Suppressor macrophage treated with lipopolysaccharide for 1 hour (primary cell): ENCODE data around the gene CACNA2D3.

Experiments
- DNase-seq, 3 donors: peaks; one replicate each; pipeline ENCODE4 v3.0.0-alpha.2; 2020 to 2022

CACNA2D3 gene

GRCh38 chr3:54506603-54507002 is 384.3 kb downstream of the CACNA2D3 start:
- DNase-seq = no peak

DNA sequence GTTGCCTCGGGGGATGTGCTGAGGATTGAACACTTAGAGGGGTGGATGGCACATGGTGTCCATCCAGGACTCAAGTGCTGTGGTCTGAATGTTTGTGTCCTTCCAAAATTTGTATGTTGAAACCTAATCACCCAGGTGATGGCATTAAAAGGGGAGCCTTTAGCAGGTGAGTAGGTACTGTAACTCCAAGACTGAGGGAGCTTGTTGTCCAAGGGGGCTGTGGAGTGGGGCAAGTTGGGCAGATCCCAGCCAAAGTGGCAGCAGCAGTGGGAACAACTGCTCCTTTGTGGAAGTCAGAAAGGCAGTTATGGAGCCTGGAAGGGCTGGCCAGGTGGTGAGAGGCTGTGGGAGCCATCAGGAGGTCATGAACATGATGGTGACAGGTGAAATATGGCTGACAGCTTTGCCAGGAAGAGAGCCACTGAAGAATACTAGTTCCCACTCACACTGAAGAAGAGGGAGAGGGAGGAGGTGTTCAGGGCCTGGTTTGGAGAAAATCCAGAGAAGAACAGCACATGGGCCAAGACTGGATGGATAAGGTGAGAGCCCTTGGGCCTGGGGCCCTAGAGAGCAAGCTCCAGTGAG is 385.6 kb downstream of the CACNA2D3 start:
- DNase-seq = no peak

DNA sequence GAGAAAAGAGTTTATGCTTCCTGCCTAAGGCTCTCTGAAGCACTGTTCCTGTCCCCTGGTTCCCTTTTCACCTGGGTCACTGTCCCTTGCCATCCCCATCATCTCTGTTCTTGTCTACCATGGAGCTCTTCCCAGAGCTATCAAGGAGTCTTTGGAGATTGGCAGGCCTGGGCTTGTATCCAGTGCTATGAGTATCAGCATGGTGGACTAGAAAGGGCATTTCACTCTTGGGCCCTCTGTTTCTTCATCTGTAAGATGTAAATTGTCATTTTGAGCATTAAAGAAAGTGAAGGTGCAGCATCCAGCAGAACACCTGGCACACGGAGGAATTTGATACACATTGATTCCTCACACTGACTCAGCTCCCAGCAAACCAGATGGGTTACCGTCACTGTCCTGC is 388.2 kb downstream of the CACNA2D3 start:
- no peak for DNase-seq

GRCh38 chr3:54511766-54512365 is 389.5 kb downstream of the CACNA2D3 start:
- no peak for DNase-seq

GRCh38 chr3:54514006-54514405 is 391.7 kb downstream of the CACNA2D3 start:
- no peak for DNase-seq

- DNase-seq = no peak
These were observed 392.1 kb downstream of the CACNA2D3 start for GRCh38 chr3:54514416-54514815.

GRCh38 chr3:54515441-54516213 is 393.3 kb downstream of the CACNA2D3 start:
- DNase-seq = no peak

GRCh38 chr3:54517424-54517823 is 395.1 kb downstream of the CACNA2D3 start:
- no peak for DNase-seq

- no peak for DNase-seq
These were observed 395.8 kb downstream of the CACNA2D3 start for GRCh38 chr3:54518011-54518675.

- DNase-seq = no peak
These were observed 397.1 kb downstream of the CACNA2D3 start for GRCh38 chr3:54519493-54519892.

- no peak for DNase-seq
These were observed 397.7 kb downstream of the CACNA2D3 start for GRCh38 chr3:54520060-54520459.

GRCh38 chr3:54527521-54527920 is 405.2 kb downstream of the CACNA2D3 start:
- DNase-seq = no peak

GRCh38 chr3:54527953-54528352 is 405.6 kb downstream of the CACNA2D3 start:
- DNase-seq = no peak

DNA sequence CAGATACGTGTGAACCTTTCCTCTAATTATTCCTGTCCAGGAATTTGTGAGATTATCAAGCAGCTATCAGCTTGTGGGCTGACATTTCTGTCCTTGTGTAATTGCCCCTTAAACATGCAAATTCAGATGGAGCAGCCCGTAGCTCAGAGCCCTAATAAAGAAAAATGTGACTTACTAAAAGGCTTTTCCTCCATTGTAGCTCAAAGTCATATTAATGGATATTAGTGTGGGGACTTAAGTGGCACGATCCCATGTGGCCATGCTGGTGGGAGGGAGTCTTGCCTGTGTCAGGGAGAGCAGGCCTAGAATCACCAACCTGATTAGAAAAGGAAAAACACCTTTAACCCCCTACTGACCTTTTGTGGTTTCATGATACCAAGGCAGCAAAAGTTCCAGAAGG is 406.3 kb downstream of the CACNA2D3 start:
- DNase-seq = no peak

- no peak for DNase-seq
These were observed 407.7 kb downstream of the CACNA2D3 start for GRCh38 chr3:54530091-54530490.

DNA sequence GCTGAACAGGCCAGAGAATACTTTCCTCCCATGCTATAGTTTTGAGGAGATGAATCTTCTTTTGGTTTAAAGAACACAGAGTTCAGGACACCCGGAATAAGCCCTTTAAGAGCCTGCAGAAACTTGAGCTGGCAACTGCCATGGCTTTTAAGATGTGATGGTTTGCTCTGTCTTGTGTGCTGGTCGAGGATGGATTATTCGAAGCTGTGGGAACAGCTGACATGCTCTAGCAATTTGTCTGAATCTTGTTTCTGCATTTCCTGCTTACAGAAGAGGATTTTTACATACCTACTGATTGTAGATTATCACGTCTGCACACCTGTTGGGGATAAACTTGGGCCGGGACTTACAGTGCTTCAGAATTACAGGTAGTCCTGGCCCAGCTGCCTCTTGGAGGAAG is 408.6 kb downstream of the CACNA2D3 start:
- DNase-seq = no peak

GRCh38 chr3:54531741-54532140 is 409.4 kb downstream of the CACNA2D3 start:
- DNase-seq = no peak

GRCh38 chr3:54533856-54534255 is 411.5 kb downstream of the CACNA2D3 start:
- DNase-seq = no peak

- no peak for DNase-seq
These were observed 413.3 kb downstream of the CACNA2D3 start for GRCh38 chr3:54535619-54536018.

DNA sequence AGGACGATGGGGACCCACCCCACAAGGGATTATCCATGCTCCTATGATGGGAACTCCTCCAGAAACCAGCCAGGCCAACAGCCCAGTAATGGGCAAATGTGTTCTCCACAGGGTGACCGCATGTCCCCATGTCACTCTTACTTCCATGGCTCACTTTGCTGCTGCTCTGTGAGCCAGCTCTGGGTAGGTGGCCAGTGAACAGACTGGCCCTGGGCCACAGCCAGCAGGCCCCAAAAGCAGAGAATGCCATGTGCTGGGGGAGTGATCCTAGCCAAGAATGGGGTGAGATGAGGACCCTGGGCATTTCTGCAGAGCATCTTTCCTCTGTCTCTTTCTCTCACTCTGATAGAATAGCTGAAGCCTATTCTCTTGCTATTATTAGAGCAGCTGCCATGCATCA is 414.1 kb downstream of the CACNA2D3 start:
- no peak for DNase-seq

- no peak for DNase-seq
These were observed 415.2 kb downstream of the CACNA2D3 start for GRCh38 chr3:54537506-54537905.

- no peak for DNase-seq
These were observed 416.0 kb downstream of the CACNA2D3 start for GRCh38 chr3:54538346-54538745.

DNA sequence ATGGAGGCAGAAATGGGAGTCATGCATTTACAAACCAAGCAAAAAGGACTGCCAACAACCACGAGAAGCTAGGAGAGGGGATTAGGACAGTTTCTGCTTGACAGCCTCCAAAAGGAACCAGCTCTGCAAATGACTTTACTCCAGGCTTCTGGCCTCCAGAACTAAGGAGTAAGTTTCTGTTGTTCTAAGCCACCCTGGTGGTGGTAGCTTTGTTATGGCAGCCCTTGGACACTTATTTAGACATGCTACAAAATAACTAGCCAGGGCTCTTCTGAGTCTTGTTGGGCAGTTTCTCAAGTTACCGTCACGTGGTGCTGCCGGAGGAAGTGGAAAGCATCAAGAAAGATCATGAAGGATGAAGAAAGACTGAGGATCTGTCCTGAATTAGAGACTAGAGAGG is 419.0 kb downstream of the CACNA2D3 start:
- DNase-seq = no peak

- no peak for DNase-seq
These were observed 421.1 kb downstream of the CACNA2D3 start for GRCh38 chr3:54543446-54543845.
